Measurements from ENCODE around the gene SPRR2A. TPM values are rescaled to one million over a fixed set of nuclear protein-coding genes. Genes with fewer than 3 reads are reported as not detected.

The SPRR2A gene
- total and polyA plus RNA-seq, 2 of the 13 experiments (the other 11 are each of a cell fraction or from before 2014, with no cell fraction given): not detected

DNA sequence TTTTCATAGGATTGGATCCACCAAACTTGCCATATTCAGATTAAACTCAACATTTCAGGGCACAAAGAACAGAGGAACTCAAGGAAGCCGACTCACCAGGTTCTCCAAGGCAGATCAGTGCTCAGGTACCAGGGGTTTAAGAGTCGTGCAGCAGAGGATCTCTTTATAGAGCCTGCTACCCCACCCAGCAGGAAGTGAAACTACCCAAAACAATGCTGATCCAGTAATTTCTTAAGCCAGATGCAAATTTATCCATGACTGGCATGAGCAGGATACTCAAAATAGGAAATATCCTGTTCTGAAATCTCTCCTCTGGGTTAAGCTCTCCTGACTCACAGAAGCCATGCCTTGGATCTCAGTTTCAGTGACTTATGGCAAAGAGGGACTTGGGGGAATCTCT, at the start of gene SPRR2A (continued):
- TF ChIP-seq GPBP1L1 (CRISPR knock-in tag; IDR thresholded peaks at IDR 0.05): no peak

- no peaks in the 10 kb centered on the region for H3K9me3 ChIP-seq (ENCODE audit: low read length)
- no peak for TF ChIP-seq FOXK1 (CRISPR knock-in tag; IDR thresholded peaks at IDR 0.05; ENCODE audit: borderline replicate concordance, low read depth)
- no peak for TF ChIP-seq ZNF761 (CRISPR knock-in tag; conservative IDR thresholded peaks at IDR 0.05)
- TF ChIP-seq SP4 (CRISPR knock-in tag; IDR thresholded peaks at IDR 0.05): no peak
- ATAC-seq: no peak
- intact Hi-C loops (cut with micrococcal nuclease; ENCODE audit: unreplicated experiment): no loop called here
- FAIRE-seq: no peak
- no peak overlapping the region for H2AFZ ChIP-seq (ENCODE audit: low read length)
- ChIA-PET POLR2A (no interaction called here), CTCF (ENCODE audit: low intra/inter-chr PET ratio, low total read pairs) (no interaction called here)
- no peak overlapping the region for H3K9ac ChIP-seq (ENCODE audit: insufficient read depth, low read depth, low read length)
- H4K20me1 ChIP-seq (ENCODE audit: insufficient read depth, low read length): no peaks in the 10 kb centered on the region
- H3K4me3 ChIP-seq (replicated peaks in 1 of 3; ENCODE audit: insufficient read depth in 1 of 3, low read depth in 2 of 3, low read length in 3 of 3): no peak overlapping the region
- H3K27me3 ChIP-seq (ENCODE audit: control insufficient read depth in 1 of 2, insufficient read depth in 2 of 2, low read length in 2 of 2): no peaks in the 10 kb centered on the region
- H3K4me2 ChIP-seq (ENCODE audit: low read depth, low read length): no peak overlapping the region
- H3K79me2 ChIP-seq (ENCODE audit: insufficient read depth, low read length): no peaks in the 10 kb centered on the region
- no peaks in the 10 kb centered on the region for H3K4me1 ChIP-seq (ENCODE audit: insufficient read depth, low read length)
- BruUV-seq (replicated peaks): no TSS peak
- H3K27ac ChIP-seq (ENCODE audit: extremely low read length, insufficient read depth, low read length): no peak overlapping the region
- no peaks in the 10 kb centered on the region for H3K36me3 ChIP-seq (replicated peaks in 1 of 2; ENCODE audit: control insufficient read depth in 1 of 2, insufficient read depth in 2 of 2, low read length in 2 of 2)
- WGBS (ENCODE audit: low lambda C conversion rate): 1% methylated on average over 5 of the region's 5 CpGs
- in situ Hi-C loops (cut with HindIII; ENCODE audit: extremely low pct_ligation_motif_present, low pct_unique_long_range_greater_than_20kb): no loop called here
- DNase-seq (ENCODE audit: low spot score): no peak
These were observed 42.9 kb upstream of the SPRR2A start for GRCh38 chr1:153100245-153100644.

GRCh38 chr1:153099461-153100045, 42.2 kb upstream of the SPRR2A start:
- FAIRE-seq: no peak
- POLR2A ChIA-PET: no interaction called here
- no peaks in the 10 kb centered on the region for H3K79me2 ChIP-seq (ENCODE audit: insufficient read depth, low read length)
- H3K27me3 ChIP-seq (ENCODE audit: control insufficient read depth in 1 of 2, insufficient read depth in 2 of 2, low read length in 2 of 2): no peaks in the 10 kb centered on the region
- no peak for DNase-seq (ENCODE audit: low spot score)
- no peak overlapping the region for H2AFZ ChIP-seq (ENCODE audit: low read length)
- no peak overlapping the region for H3K27ac ChIP-seq (ENCODE audit: extremely low read length, insufficient read depth, low read length)
- in situ Hi-C loops (cut with HindIII; ENCODE audit: extremely low pct_ligation_motif_present, low pct_unique_long_range_greater_than_20kb): no loop called here
- H3K36me3 ChIP-seq (replicated peaks in 1 of 2; ENCODE audit: control insufficient read depth in 1 of 2, insufficient read depth in 2 of 2, low read length in 2 of 2): no peaks in the 10 kb centered on the region
- no TSS peak for BruUV-seq (replicated peaks)
- no peak overlapping the region for H3K4me3 ChIP-seq (replicated peaks in 1 of 3; ENCODE audit: insufficient read depth in 1 of 3, low read depth in 2 of 3, low read length in 3 of 3)
- H3K4me2 ChIP-seq (ENCODE audit: low read depth, low read length): no peak overlapping the region
- H3K9ac ChIP-seq (ENCODE audit: insufficient read depth, low read depth, low read length): no peak overlapping the region
- no peaks in the 10 kb centered on the region for H3K4me1 ChIP-seq (ENCODE audit: insufficient read depth, low read length)
- TF ChIP-seq CREB1 (IDR thresholded peaks at IDR 0.05): peak; percentile 26; the same call in 1 of the 2 replicates
- TF ChIP-seq CREB1 (CRISPR knock-in tag; IDR thresholded peaks at IDR 0.05): no peak
- TF ChIP-seq CBX5 (CRISPR knock-in tag; IDR thresholded peaks at IDR 0.05; ENCODE audit: borderline replicate concordance): no peak
- ATAC-seq: no peak
- no peaks in the 10 kb centered on the region for H3K9me3 ChIP-seq (ENCODE audit: low read length)
- CTCF ChIA-PET (ENCODE audit: low intra/inter-chr PET ratio, low total read pairs): no interaction called here
- no peaks in the 10 kb centered on the region for H4K20me1 ChIP-seq (ENCODE audit: insufficient read depth, low read length)
- WGBS (ENCODE audit: low lambda C conversion rate): 15% methylated on average over 9 of the region's 9 CpGs
- intact Hi-C loops (cut with micrococcal nuclease; ENCODE audit: unreplicated experiment): no loop called here

Measured in HepG2 (cell line).